ENCODE measurements around the gene EBF3.

DNA sequence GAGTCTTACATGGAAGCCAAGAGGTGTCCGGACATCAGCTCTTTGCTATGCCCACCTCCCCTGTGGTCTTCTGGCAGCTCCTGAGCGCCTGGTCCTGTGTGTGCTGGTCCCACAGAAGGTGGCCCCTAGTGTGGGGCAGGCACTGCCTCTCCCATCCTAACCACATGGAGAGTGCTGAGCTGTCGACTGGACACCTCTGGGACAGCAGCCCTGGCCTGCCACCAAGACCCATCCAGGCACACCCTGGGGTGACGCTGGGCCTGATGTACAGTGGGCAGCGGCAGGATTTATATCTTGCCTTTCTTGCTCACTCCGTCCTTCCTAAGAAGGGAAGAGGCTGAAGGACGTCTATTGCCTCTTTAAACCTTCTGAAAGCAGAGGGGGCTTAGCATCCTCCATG, 98.7 kb downstream of the EBF3 start:
- no peak for TF ChIP-seq REST (IDR thresholded peaks at IDR 0.05; ENCODE audit: insufficient read depth in 1 of 2, low read depth in 2 of 2, low read length in 2 of 2)
- TF ChIP-seq TAF1 (IDR thresholded peaks at IDR 0.05; ENCODE audit: borderline replicate concordance, insufficient read depth, low read length): no peak
- no peak for TF ChIP-seq POLR2AphosphoS5 (IDR thresholded peaks at IDR 0.05; ENCODE audit: low read depth, low read length)

Data from PFSK-1 (cell line).